Hepatocyte (in vitro differentiated cells): ENCODE results near the gene XYLB. TPM values are rescaled to one million over a fixed set of nuclear protein-coding genes. Genes with fewer than 3 reads are reported as not detected.
"Not testable (repeated sequence)": the region's sequence is repeated elsewhere in the genome, so short reads cannot be mapped to it uniquely, and the experiment has no call there.

Source experiments
- DNase-seq: peaks from one replicate; pipeline ENCODE4 v3.0.0-alpha.2; 2016; ENCODE audit warnings: low spot score
- H2AFZ ChIP-seq: fragments of 200-600 bp; sonication (generic); 2 replicates; pipeline ENCODE4 v1.6.0; 2016; ENCODE audit warnings: antibody characterized with exemption, mild to moderate bottlenecking
- H3K27ac ChIP-seq: fragments of 200-600 bp; sonication (generic); 2 replicates; pipeline ENCODE4 v1.5.1; 2016; ENCODE audit warnings: mild to moderate bottlenecking
- H3K27me3 ChIP-seq: fragments of 200-600 bp; sonication (generic); 2 replicates; pipeline ENCODE4 v1.6.1; 2016
- H3K36me3 ChIP-seq: fragments of 200-600 bp; sonication (generic); replicated peaks from 2 replicates; pipeline ENCODE4 v1.5.1; 2016; ENCODE audit warnings: low read depth; ENCODE audit not compliant: insufficient read depth
- H3K4me1 ChIP-seq: fragments of 200-600 bp; sonication (generic); 2 replicates; pipeline ENCODE4 v1.5.1; 2016; ENCODE audit warnings: mild to moderate bottlenecking, moderate library complexity; ENCODE audit not compliant: insufficient read depth
- H3K4me2 ChIP-seq: fragments of 200-600 bp; sonication (generic); 2 replicates; pipeline ENCODE4 v1.6.0; 2016
- H3K4me3 ChIP-seq: fragments of 200-600 bp; sonication (generic); 2 replicates; pipeline ENCODE4 v1.5.1; 2016; ENCODE audit warnings: mild to moderate bottlenecking
- H3K79me2 ChIP-seq: fragments of 200-600 bp; sonication (generic); 2 replicates; pipeline ENCODE4 v1.6.0; 2017; ENCODE audit warnings: mild to moderate bottlenecking
- H3K9me2 ChIP-seq: fragments of 200-600 bp; sonication (generic); replicated peaks from 2 replicates; pipeline ENCODE4 v1.6.0; 2017; ENCODE audit warnings: mild to moderate bottlenecking; ENCODE audit not compliant: insufficient read depth
- H3K9me3 ChIP-seq: fragments of 200-600 bp; sonication (generic); 2 replicates; pipeline ENCODE4 v1.5.1; 2016; ENCODE audit warnings: low read depth, mild to moderate bottlenecking
- H4K20me1 ChIP-seq: fragments of 200-600 bp; sonication (generic); 2 replicates; pipeline ENCODE4 v1.6.0; 2016; ENCODE audit warnings: mild to moderate bottlenecking; ENCODE audit not compliant: insufficient read depth, poor library complexity, severe bottlenecking
- CTCF ChIP-seq: fragments of 200-600 bp; sonication (generic); IDR thresholded peaks from 2 replicates; pipeline ENCODE4 v1.5.1; 2016; ENCODE audit warnings: antibody characterized with exemption, mild to moderate bottlenecking; ENCODE audit not compliant: poor library complexity
- EZH2 ChIP-seq: fragments of 200-600 bp; sonication (generic); IDR thresholded peaks from 2 replicates; pipeline ENCODE4 v1.6.1; 2016; ENCODE audit warnings: antibody characterized with exemption, mild to moderate bottlenecking, borderline replicate concordance
- EZH2phosphoT487 ChIP-seq: fragments of 200-600 bp; sonication (generic); IDR thresholded peaks from one replicate; pipeline ENCODE4 v1.6.1; 2018; ENCODE audit warnings: antibody characterized with exemption, mild to moderate bottlenecking, low read depth, moderate library complexity; ENCODE audit not compliant: unreplicated experiment, severe bottlenecking
- WGBS: methylation state at CpG from one replicate; pipeline ENCODE4 v1.1.6; 2016; ENCODE audit warnings: low lambda C conversion rate; ENCODE audit errors: missing lambda C conversion rate; 5-methylcytosine and 5-hydroxymethylcytosine counted together
- polyA plus RNA-seq: library from polyadenylated mRNA; unstranded; fragments of >200 nt; fragmentation: Nextera tagmentation; extraction: Ambion mirVana; gene quantifications from 2 replicates; pipeline ENCODE4 v1.2.1, GENCODE V29; 2016
- total RNA-seq: library from RNA; depleted of rRNA; stranded (reverse); fragments of >200 nt; gene quantifications from 2 replicates; pipeline ENCODE4 v1.2.3, GENCODE V29; 2014

XYLB gene
- total and polyA plus RNA-seq, 2 experiments from 2014 or later = 8.2 to 12.5 TPM

GRCh38 chr3:38401246-38401962, 54.8 kb downstream of the XYLB start:
- no peak overlapping the region for H3K27ac ChIP-seq
- no peaks in the 10 kb centered on the region for H4K20me1 ChIP-seq
- H3K4me1 ChIP-seq = no peaks in the 10 kb centered on the region
- 82% methylated on average over 4 of the region's 4 CpGs for WGBS
- no peaks in the 10 kb centered on the region for H3K36me3 ChIP-seq
- H3K9me2 ChIP-seq = no peaks in the 10 kb centered on the region
- no peaks in the 10 kb centered on the region for H3K27me3 ChIP-seq
- H3K4me3 ChIP-seq = no peak overlapping the region
- no peak overlapping the region for H3K4me2 ChIP-seq
- no peaks in the 10 kb centered on the region for H3K79me2 ChIP-seq
- no peaks in the 10 kb centered on the region for H3K9me3 ChIP-seq
- no peak overlapping the region for H2AFZ ChIP-seq
- TF ChIP-seq EZH2phosphoT487 = no peak
- no peak for TF ChIP-seq CTCF
- no peak for TF ChIP-seq EZH2
- no peak for DNase-seq

- Histone ChIP-seq H3K27ac (no peak overlapping the region), H3K9me3 (no peaks in the 10 kb centered on the region), H4K20me1 (no peaks in the 10 kb centered on the region), H3K79me2 (no peaks in the 10 kb centered on the region), H3K36me3 (no peaks in the 10 kb centered on the region), H3K27me3 (no peaks in the 10 kb centered on the region), H3K4me1 (no peaks in the 10 kb centered on the region), H3K4me2 (no peak overlapping the region), H2AFZ (no peak overlapping the region), H3K4me3 (no peak overlapping the region), H3K9me2 (no peaks in the 10 kb centered on the region)
- DNase-seq = peak; percentile 35
- TF ChIP-seq EZH2 = no peak
- no peak for TF ChIP-seq CTCF
- no peak for TF ChIP-seq EZH2phosphoT487
- WGBS = 57% methylated on average over 5 of the region's 5 CpGs
These were observed 57.7 kb downstream of the XYLB start for GRCh38 chr3:38404286-38404685.

GRCh38 chr3:38411591-38411990, 65.0 kb downstream of the XYLB start:
- Histone ChIP-seq H3K4me2 (no peak overlapping the region), H3K4me3 (no peak overlapping the region), H3K9me3 (no peaks in the 10 kb centered on the region), H3K36me3 (no peaks in the 10 kb centered on the region), H3K27ac (no peak overlapping the region), H3K27me3 (no peaks in the 10 kb centered on the region), H3K4me1 (no peaks in the 10 kb centered on the region), H4K20me1 (no peaks in the 10 kb centered on the region), H3K79me2 (no peaks in the 10 kb centered on the region), H3K9me2 (no peaks in the 10 kb centered on the region), H2AFZ (no peak overlapping the region)
- TF ChIP-seq CTCF = no peak
- no peak for TF ChIP-seq EZH2
- TF ChIP-seq EZH2phosphoT487 = no peak
- 46% methylated on average over 1 of the region's 1 CpG for WGBS
- no peak for DNase-seq

GRCh38 chr3:38420758-38421157, 74.2 kb downstream of the XYLB start:
- not testable (repeated sequence) for H3K9me2 ChIP-seq, H3K4me3 ChIP-seq, H3K4me2 ChIP-seq, H3K9me3 ChIP-seq, H4K20me1 ChIP-seq, H3K79me2 ChIP-seq, H2AFZ ChIP-seq, H3K27ac ChIP-seq, H3K27me3 ChIP-seq, H3K36me3 ChIP-seq, DNase-seq, H3K4me1 ChIP-seq
- WGBS = 48% methylated on average over 5 of the region's 5 CpGs
